ENCODE data around the gene TMPRSS9. TPM values are rescaled to one million over a fixed set of nuclear protein-coding genes. Genes with fewer than 3 reads are reported as not detected.

TMPRSS9 gene
- total RNA-seq, 4 donors from 2014 or later, result not detected

- no peak for DNase-seq (ENCODE audit: low spot score in 2 of 2)
- peaks cover 44% of the 10 kb centered on the region for H3K27me3 ChIP-seq
- 82% methylated on average over 10 of the region's 10 CpGs for WGBS
- no peaks in the 10 kb centered on the region for H3K36me3 ChIP-seq
- H3K27ac ChIP-seq, result no peak overlapping the region
- TF ChIP-seq CTCF (IDR thresholded peaks at IDR 0.05) (no peak), EP300 (IDR thresholded peaks at IDR 0.05) (no peak), POLR2AphosphoS5 (IDR thresholded peaks at IDR 0.05) (no peak), POLR2A (IDR thresholded peaks at IDR 0.05) (no peak)
- no peaks in the 10 kb centered on the region for H3K9me3 ChIP-seq
- H3K4me1 ChIP-seq, result peaks cover 8% of the 10 kb centered on the region
- H3K4me3 ChIP-seq, result no peak overlapping the region
These were observed 5.3 kb downstream of the TMPRSS9 start for GRCh38 chr19:2365201-2365970.

- Histone ChIP-seq H3K4me3 (no peak overlapping the region), H3K27ac (no peak overlapping the region), H3K9me3 (no peaks in the 10 kb centered on the region), H3K36me3 (no peaks in the 10 kb centered on the region), H3K4me1 (no peaks in the 10 kb centered on the region), H3K27me3 (peaks cover 20% of the 10 kb centered on the region)
- DNase-seq (ENCODE audit: low spot score in 2 of 2), result no peak
- TF ChIP-seq CTCF (IDR thresholded peaks at IDR 0.05), result no peak
- TF ChIP-seq POLR2A (IDR thresholded peaks at IDR 0.05), result no peak
- no peak for TF ChIP-seq POLR2AphosphoS5 (IDR thresholded peaks at IDR 0.05)
- TF ChIP-seq EP300 (IDR thresholded peaks at IDR 0.05), result no peak
- 69% methylated on average over 16 of the region's 16 CpGs for WGBS
These were observed 11.6 kb downstream of the TMPRSS9 start for GRCh38 chr19:2371656-2372055.

GRCh38 chr19:2372076-2372612, 12.1 kb downstream of the TMPRSS9 start:
- Histone ChIP-seq H3K27ac (no peak overlapping the region), H3K4me1 (no peaks in the 10 kb centered on the region), H3K27me3 (peaks cover 20% of the 10 kb centered on the region), H3K9me3 (no peaks in the 10 kb centered on the region), H3K36me3 (no peaks in the 10 kb centered on the region), H3K4me3 (no peak overlapping the region)
- TF ChIP-seq POLR2A (IDR thresholded peaks at IDR 0.05) (no peak), POLR2AphosphoS5 (IDR thresholded peaks at IDR 0.05) (no peak)
- WGBS, result 40% methylated on average over 11 of the region's 11 CpGs
- DNase-seq (ENCODE audit: low spot score in 2 of 2), result no peak

- Histone ChIP-seq H3K27ac (no peak overlapping the region), H3K4me1 (no peaks in the 10 kb centered on the region), H3K27me3 (peaks cover 17% of the 10 kb centered on the region), H3K4me3 (no peak overlapping the region), H3K9me3 (no peaks in the 10 kb centered on the region), H3K36me3 (no peaks in the 10 kb centered on the region)
- TF ChIP-seq POLR2A (IDR thresholded peaks at IDR 0.05) (no peak), CTCF (IDR thresholded peaks at IDR 0.05) (no peak), EP300 (IDR thresholded peaks at IDR 0.05) (no peak), POLR2AphosphoS5 (IDR thresholded peaks at IDR 0.05) (no peak)
- no peak for DNase-seq (ENCODE audit: low spot score in 2 of 2)
- WGBS, result 76% methylated on average over 13 of the region's 13 CpGs
These were observed 14.7 kb downstream of the TMPRSS9 start for GRCh38 chr19:2374808-2375207.

- DNase-seq (ENCODE audit: low spot score in 2 of 2), result no peak
- Histone ChIP-seq H3K27ac (no peak overlapping the region), H3K4me3 (no peak overlapping the region), H3K4me1 (no peaks in the 10 kb centered on the region), H3K36me3 (no peaks in the 10 kb centered on the region), H3K27me3 (peaks cover 15% of the 10 kb centered on the region), H3K9me3 (no peaks in the 10 kb centered on the region)
- no peak for TF ChIP-seq EP300 (IDR thresholded peaks at IDR 0.05)
- no peak for TF ChIP-seq POLR2AphosphoS5 (IDR thresholded peaks at IDR 0.05)
- TF ChIP-seq POLR2A (IDR thresholded peaks at IDR 0.05), result no peak
- TF ChIP-seq CTCF (IDR thresholded peaks at IDR 0.05), result no peak
- WGBS, result 82% methylated on average over 6 of the region's 7 CpGs
These were observed 15.5 kb downstream of the TMPRSS9 start for GRCh38 chr19:2375353-2376121.
